Adrenal gland (tissue), 12 donors: ENCODE measurements around the gene USP6. TPM values are rescaled to one million over a fixed set of nuclear protein-coding genes. Genes with fewer than 3 reads are reported as not detected.
A peak's percentile ranks its signal among the peaks of the same experiment; 100 is the strongest.
"Not testable (repeated sequence)": the region's sequence is repeated elsewhere in the genome, so short reads cannot be mapped to it uniquely, and the experiment has no call there.

Experiments used
- DNase-seq, 7 donors: peaks; one replicate each; pipeline ENCODE4 v3.0.0-alpha.2; 2019 to 2020
- H3K27ac ChIP-seq, 5 donors: fragments of 200-600 bp; sonication (generic) in 4 of 5; 1 replicate in 3 of 5; 2 replicates in 2 of 5; pipeline versions ENCODE4 v1.5.1 to v1.8.0; 2016 to 2020; ENCODE audit warnings: mild to moderate bottlenecking in 1 of 5
- H3K27me3 ChIP-seq: fragments of 200-600 bp; 2 replicates; pipeline ENCODE4 v1.8.0; 2021
- H3K36me3 ChIP-seq, 2 donors: fragments of 200-600 bp; replicated peaks in 1 of 2; 1 replicate in 1 of 2; 2 replicates in 1 of 2; pipeline versions ENCODE4 v1.5.1 to v1.8.0; 2018 to 2022
- H3K4me1 ChIP-seq, 2 donors: fragments of 200-600 bp; replicated peaks in 1 of 2; 1 replicate in 1 of 2; 2 replicates in 1 of 2; pipeline versions ENCODE4 v1.5.1 to v1.8.0; 2018 to 2021
- H3K4me3 ChIP-seq, 4 donors: fragments of 200-600 bp; sonication (generic) in 3 of 4; one replicate each; pipeline ENCODE4 v1.5.1; 2016 to 2018
- H3K9me3 ChIP-seq, 3 donors: fragments of 200-600 bp; sonication (generic) in 1 of 3; replicated peaks in 1 of 3; 1 replicate in 2 of 3; 2 replicates in 1 of 3; pipeline versions ENCODE4 v1.5.1 to v1.8.0; 2016 to 2021
- CTCF ChIP-seq, 6 experiments: fragments of 450-650 bp in 4 of 6; fragments of 200-600 bp in 2 of 6; sonication (generic) in 1 of 6; IDR thresholded peaks; 1 replicate in 5 of 6; 2 replicates in 1 of 6; pipeline versions ENCODE4 v1.5.1 to v1.8.0; 2016 to 2021; ENCODE audit warnings: antibody characterized with exemption in 6 of 6, mild to moderate bottlenecking in 2 of 6, moderate library complexity in 1 of 6
- POLR2A ChIP-seq, 2 donors: fragments of 450-650 bp; IDR thresholded peaks; one replicate each; pipeline ENCODE4 v1.6.1; 2017; ENCODE audit warnings: antibody characterized with exemption in 2 of 2, mild to moderate bottlenecking in 2 of 2, moderate library complexity in 1 of 2
- whole genome bisulfite sequencing, 4 donors: extraction: QIAGEN DNeasy Blood & Tissue Kit in 2 of 4; methylation state at CpG; one replicate each; pipeline versions ENCODE4 v1.1.5 to v1.1.7; 2013 to 2017; 5-methylcytosine and 5-hydroxymethylcytosine counted together
- intact Hi-C, 2 donors: fragments of 100-400 bp; cut with DNase I; formaldehyde crosslinking; loops; one replicate each; pipeline versions ENCODE4 v1.14.1 to v1.15.0; 2022 to 2023
- polyA plus RNA-seq, 3 donors: library from polyadenylated mRNA; stranded (reverse); fragments of 200-250 nt in 2 of 3; fragments of 350-450 nt in 1 of 3; fragmentation: Illumina TruSeq in 1 of 3; extraction: RNeasy Lipid Tissue Mini Kit (QIAGEN cat#74804) in 1 of 3; gene quantifications; one replicate each; pipeline ENCODE4 v1.2.3, GENCODE V29; 2013 to 2014
- total RNA-seq, 9 donors: library from RNA; depleted of rRNA in 4 of 9; stranded (reverse); fragments of >200 nt in 4 of 9; fragments of 120-200 nt in 1 of 9; fragmentation: NEBNext Ultra II Directional in 1 of 9; extraction: Animal tissue kit (Norgen Biotek cat#: 25700) in 1 of 9; gene quantifications; one replicate each; pipeline versions ENCODE4 v1.1.0 to v1.2.4, GENCODE V29; 2013 to 2023
- donor health status: healthy with polysubstance abuse.
- donor health status: Bipolar disorder and iron deficiency.
- donor health status: DM: yes; HTN: yes; CAD: no.
- donor health status: DM: no; HTN: no; CAD: no.
- donor health status: DM: no; HTN: no; CAD: no.
- donor health status: DM: yes; HTN: yes; CAD: no.

The USP6 gene
- total and polyA plus RNA-seq, 12 donors, result 0.04 to 0.40 (median 0.14) TPM; not detected in 3

GRCh38 chr17:5110816-5111215 lies 5.0 kb upstream of the USP6 start:
- intact Hi-C loops, result loop anchor here in 1 of 2 donors (5.0 kb wide), 1 partner anchor 76 kb away; no protein-coding TSS in a partner anchor
- H3K36me3 ChIP-seq, result peaks cover 0 to 4% of the 10 kb centered on the region in 2 donors
- peaks cover 7% of the 10 kb centered on the region for H3K27me3 ChIP-seq
- peaks cover 0 to 7% (median 0%) of the 10 kb centered on the region in 3 donors for H3K9me3 ChIP-seq
- 27 to 29% (median 27%) methylated on average over 8 of the region's 8 CpGs for WGBS, 4 donors
- H3K4me3 ChIP-seq, result peak overlapping the region in 3 of 4 donors; percentile 70 to 79 (median 78)
- no peak overlapping the region for H3K27ac ChIP-seq
- no peak for DNase-seq
- TF ChIP-seq POLR2A (IDR thresholded peaks at IDR 0.05) (no peak), CTCF (IDR thresholded peaks at IDR 0.05) (no peak)
- H3K4me1 ChIP-seq, result peaks cover 0 to 7% of the 10 kb centered on the region in 2 donors

GRCh38 chr17:5111402-5112204 lies 4.2 kb upstream of the USP6 start, which contains the start of gene ZNF232:
ZNF232 (minus strand) TSS chr17:5111878; CDS start chr17:5111822, 56 bp downstream.
- no peaks in the 10 kb centered on the region for H3K36me3 ChIP-seq
- peaks cover 15% of the 10 kb centered on the region for H3K27me3 ChIP-seq
- intact Hi-C loops, result loop anchor here in 1 of 2 donors (5.0 kb wide), 1 partner anchor 76 kb away; no protein-coding TSS in a partner anchor
- WGBS, 4 donors, result 0 to 1% (median 0%) methylated on average over 26 to 69 of the region's 69 CpGs
- H3K27ac ChIP-seq, result peak within 1 kb of the TSS in 4 of 5 donors; percentile 1 to 74 (median 46)
- peak; percentile 92 to 95 (median 94) for DNase-seq
- TF ChIP-seq POLR2A (IDR thresholded peaks at IDR 0.05), result peak in 1 of 2 donors; percentile 62
- TF ChIP-seq CTCF (IDR thresholded peaks at IDR 0.05), result no peak
- peaks cover 0 to 7% of the 10 kb centered on the region in 2 donors for H3K4me1 ChIP-seq
- peaks cover 0 to 2% (median 0%) of the 10 kb centered on the region in 3 donors for H3K9me3 ChIP-seq
- peak within 1 kb of the TSS; percentile 56 to 79 (median 74) for H3K4me3 ChIP-seq

- H3K9me3 ChIP-seq, result no peaks in the 10 kb centered on the region
- H3K27me3 ChIP-seq, result peaks cover 32% of the 10 kb centered on the region
- intact Hi-C loops, result no loop called here
- H3K36me3 ChIP-seq, result no peaks in the 10 kb centered on the region
- H3K27ac ChIP-seq, result no peak overlapping the region
- TF ChIP-seq POLR2A (IDR thresholded peaks at IDR 0.05) (no peak), CTCF (IDR thresholded peaks at IDR 0.05) (no peak)
- 74 to 91% (median 85%) methylated on average over 3 to 6 of the region's 6 CpGs for WGBS, 4 donors
- DNase-seq, result no peak
- peaks cover 0 to 4% of the 10 kb centered on the region in 2 donors for H3K4me1 ChIP-seq
- H3K4me3 ChIP-seq, result no peak overlapping the region
These were observed 2.4 kb downstream of the USP6 start for GRCh38 chr17:5118219-5118618.

- intact Hi-C loops, result no loop called here
- no peak overlapping the region for H3K4me3 ChIP-seq
- no peak overlapping the region for H3K27ac ChIP-seq
- H3K4me1 ChIP-seq, result peaks cover 0 to 4% of the 10 kb centered on the region in 2 donors
- no peak for DNase-seq
- H3K9me3 ChIP-seq, result no peaks in the 10 kb centered on the region
- peaks cover 36% of the 10 kb centered on the region for H3K27me3 ChIP-seq
- TF ChIP-seq CTCF (IDR thresholded peaks at IDR 0.05) (no peak), POLR2A (IDR thresholded peaks at IDR 0.05) (no peak)
- WGBS, 4 donors, result 79 to 88% (median 84%) methylated on average over 3 to 7 of the region's 7 CpGs
- H3K36me3 ChIP-seq, result no peaks in the 10 kb centered on the region
These were observed 4.2 kb downstream of the USP6 start for GRCh38 chr17:5120036-5120435.

GRCh38 chr17:5120436-5121185 lies 4.8 kb downstream of the USP6 start:
- DNase-seq, H3K4me3 ChIP-seq, H3K9me3 ChIP-seq, H3K4me1 ChIP-seq, H3K36me3 ChIP-seq, H3K27ac ChIP-seq, intact Hi-C loops: not testable (repeated sequence)
- WGBS, 4 donors, result 77 to 94% (median 93%) methylated on average over 4 to 6 of the region's 6 CpGs
- peaks cover 31% of the 10 kb centered on the region for H3K27me3 ChIP-seq
